ENCODE data around the gene LCN15.

The LCN15 gene

DNA sequence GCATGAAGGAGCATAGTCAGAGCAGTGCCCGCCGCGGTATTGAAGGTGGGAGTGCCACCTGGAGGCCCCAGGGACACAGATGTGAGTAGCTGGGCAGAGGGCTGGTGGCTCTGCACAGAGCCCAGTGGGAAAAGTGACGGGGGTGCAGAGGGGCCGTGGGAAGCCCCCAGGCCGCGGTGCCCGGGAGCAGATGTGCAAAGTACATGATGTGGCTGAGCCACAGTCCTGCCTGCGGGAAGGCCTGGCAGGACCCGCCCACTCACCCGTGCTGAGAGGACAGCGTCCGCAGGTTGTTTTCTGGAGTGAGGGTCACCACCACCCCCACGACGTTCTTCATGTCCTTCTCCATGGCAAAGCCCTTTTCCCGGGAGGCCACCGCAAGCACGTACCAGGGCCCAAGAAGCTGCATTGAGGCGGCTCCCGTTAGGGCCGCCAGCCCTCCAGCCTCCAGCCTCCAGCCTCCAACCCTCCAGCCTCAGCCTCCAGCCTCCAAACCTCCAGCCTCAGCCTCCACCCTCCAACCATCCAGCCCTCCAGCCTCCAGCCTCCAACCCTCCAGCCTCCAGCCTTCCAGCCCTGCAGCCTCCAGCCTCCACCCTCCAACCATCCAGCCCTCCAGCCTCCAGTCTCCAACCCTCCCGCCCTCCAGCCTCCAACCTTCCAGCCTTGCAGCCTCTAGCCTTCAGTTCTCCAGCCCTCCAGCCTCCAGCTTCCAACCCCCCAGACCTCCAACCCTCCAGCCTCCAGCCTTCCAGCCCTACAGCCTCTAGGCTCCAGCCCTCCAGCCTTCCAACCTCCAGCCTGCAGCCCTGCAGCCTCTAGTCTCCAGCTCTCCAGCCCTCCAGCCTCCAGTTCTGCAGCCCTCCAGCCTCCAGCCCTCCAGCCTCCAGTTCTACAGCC lies 16.9 kb downstream of the LCN15 start:
- no peak for TF ChIP-seq Cebpa-rat (IDR thresholded peaks at IDR 0.05)
- Histone ChIP-seq H3K4me2 (peak overlapping the region; percentile 40 to 100 (median 96); a peak in 21 of 22 replicates), H3K27ac (peak overlapping the region in 8 of 11 experiments; percentile 80 to 99 (median 96); a peak in 15 of 22 replicates), H3K4me3 (peak overlapping the region in 6 of 10 experiments; percentile 2 to 61 (median 50); a peak in 11 of 20 replicates), H3K36me3 (no peaks in the 10 kb centered on the region; a peak in 2 of 22 replicates), H3K9me3 (replicated peaks in 1 of 11) (peaks cover 14 to 16% (median 15%) of the 10 kb centered on the region in 11 experiments), H3K4me1 (peaks cover 45 to 81% (median 78%) of the 10 kb centered on the region in 10 experiments), H3K27me3 (peaks cover 0 to 32% (median 0%) of the 10 kb centered on the region in 11 experiments; a peak in 8 of 22 replicates), H3K9ac (peak overlapping the region in 8 of 11 experiments; percentile 63 to 89 (median 83); a peak in 15 of 22 replicates), H4K20me1 (peaks cover 0 to 35% (median 8%) of the 10 kb centered on the region in 11 experiments; a peak in 8 of 22 replicates)

GRCh38 chr9:136746621-136747020 lies 17.7 kb downstream of the LCN15 start:
- Histone ChIP-seq H3K27me3 (peaks cover 0 to 40% (median 0%) of the 10 kb centered on the region in 11 experiments; a peak in 9 of 22 replicates), H3K9me3 (replicated peaks in 1 of 11) (peaks cover 6 to 8% (median 7%) of the 10 kb centered on the region in 11 experiments), H3K36me3 (no peaks in the 10 kb centered on the region; a peak in 2 of 22 replicates), H3K4me3 (peak overlapping the region in 7 of 10 experiments; percentile 7 to 61 (median 46); a peak in 12 of 20 replicates), H4K20me1 (peaks cover 0 to 43% (median 8%) of the 10 kb centered on the region in 11 experiments; a peak in 8 of 22 replicates), H3K27ac (peak overlapping the region in 6 of 11 experiments; percentile 95 to 99 (median 97); a peak in 10 of 22 replicates), H3K4me2 (peak overlapping the region; percentile 15 to 100 (median 96); a peak in 21 of 22 replicates), H3K9ac (peak overlapping the region in 7 of 11 experiments; percentile 14 to 89 (median 83); a peak in 12 of 22 replicates), H3K4me1 (peaks cover 53 to 89% (median 85%) of the 10 kb centered on the region in 10 experiments)
- TF ChIP-seq Cebpa-rat (IDR thresholded peaks at IDR 0.05), result no peak

- Histone ChIP-seq H3K27me3 (peaks cover 0 to 44% (median 0%) of the 10 kb centered on the region in 11 experiments; a peak in 9 of 22 replicates), H4K20me1 (peaks cover 0 to 47% (median 8%) of the 10 kb centered on the region in 11 experiments; a peak in 8 of 22 replicates), H3K4me3 (peak overlapping the region in 3 of 10 experiments; percentile 42 to 61 (median 53); a peak in 5 of 20 replicates), H3K9me3 (replicated peaks in 1 of 11) (peaks cover 1 to 3% (median 2%) of the 10 kb centered on the region in 11 experiments), H3K4me1 (peaks cover 53 to 94% (median 90%) of the 10 kb centered on the region in 10 experiments), H3K9ac (peak overlapping the region in 4 of 11 experiments; percentile 83 to 89 (median 84); a peak in 6 of 22 replicates), H3K4me2 (peak overlapping the region in 10 of 11 experiments; percentile 40 to 100 (median 97); a peak in 19 of 22 replicates), H3K36me3 (no peaks in the 10 kb centered on the region), H3K27ac (peak overlapping the region in 3 of 11 experiments; percentile 96 to 99 (median 97); a peak in 5 of 22 replicates)
- TF ChIP-seq Cebpa-rat (IDR thresholded peaks at IDR 0.05), result no peak
Measured at GRCh38 chr9:136746155-136746490, 18.2 kb downstream of the LCN15 start.

DNA sequence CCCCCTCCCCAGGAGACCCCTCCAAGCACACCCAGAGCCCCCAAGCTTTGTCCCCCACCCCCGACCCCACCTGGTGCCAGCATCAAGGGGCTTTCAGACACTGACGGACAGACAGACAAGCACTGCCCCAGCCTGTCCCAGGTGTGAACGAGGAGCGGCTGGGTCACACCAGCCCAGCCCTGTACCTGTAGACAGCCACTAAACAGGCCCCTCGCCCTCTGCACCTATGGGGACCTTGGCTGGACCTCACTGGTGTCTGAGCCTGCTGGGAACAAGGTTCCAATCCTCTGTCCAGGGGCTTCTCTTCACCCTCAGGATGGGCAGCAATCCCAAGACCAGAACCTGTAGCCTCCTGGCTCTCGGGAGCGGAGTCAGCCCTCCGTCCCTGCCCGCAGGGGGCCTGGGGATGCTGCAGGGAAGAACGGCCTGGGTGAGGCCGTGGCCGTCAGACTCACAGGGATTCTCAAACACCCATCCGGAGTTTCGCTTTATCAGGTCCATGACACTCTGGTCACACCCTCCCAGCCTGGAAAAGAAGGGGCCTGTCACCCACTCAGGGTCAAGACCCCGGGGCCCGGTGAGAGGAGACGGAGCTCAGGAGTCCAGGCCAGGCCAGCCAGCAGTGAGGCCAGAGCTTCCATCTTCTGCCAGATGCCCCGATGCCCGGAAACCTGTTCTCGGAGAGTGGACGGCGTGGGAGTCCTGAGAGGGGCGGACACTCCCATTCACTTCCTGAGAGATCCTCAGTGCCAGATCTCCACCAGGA lies 18.7 kb downstream of the LCN15 start:
- Histone ChIP-seq H3K27me3 (peaks cover 0 to 49% (median 0%) of the 10 kb centered on the region in 11 experiments; a peak in 9 of 22 replicates), H4K20me1 (peaks cover 0 to 47% (median 8%) of the 10 kb centered on the region in 11 experiments; a peak in 8 of 22 replicates), H3K36me3 (no peaks in the 10 kb centered on the region), H3K4me2 (peak overlapping the region in 10 of 11 experiments; percentile 13 to 99 (median 95); a peak in 18 of 22 replicates), H3K9ac (peak overlapping the region in 4 of 11 experiments; percentile 41 to 54 (median 50); a peak in 3 of 22 replicates), H3K4me1 (peaks cover 56 to 98% (median 95%) of the 10 kb centered on the region in 10 experiments), H3K9me3 (replicated peaks in 1 of 11) (no peaks in the 10 kb centered on the region), H3K4me3 (0 out of 20 replicates have a peak overlapping the region, but pooled peaks of 1 of the 10 experiments have one; percentile 14), H3K27ac (peak overlapping the region in 1 of 11 experiments; percentile 38; a peak in 4 of 22 replicates)
- no peak for TF ChIP-seq Cebpa-rat (IDR thresholded peaks at IDR 0.05)

GRCh38 chr9:136744773-136745172 lies 19.5 kb downstream of the LCN15 start:
- Histone ChIP-seq H4K20me1 (peaks cover 0 to 47% (median 8%) of the 10 kb centered on the region in 11 experiments; a peak in 8 of 22 replicates), H3K4me2 (peak overlapping the region in 9 of 11 experiments; percentile 7 to 99 (median 97); a peak in 15 of 22 replicates), H3K27me3 (peaks cover 0 to 49% (median 0%) of the 10 kb centered on the region in 11 experiments; a peak in 9 of 22 replicates), H3K4me3 (no peak overlapping the region), H3K36me3 (no peaks in the 10 kb centered on the region), H3K9ac (0 out of 22 replicates have a peak overlapping the region, but pooled peaks of 2 of the 11 experiments have one; percentile 41 to 49), H3K27ac (peak overlapping the region in 1 of 11 experiments; percentile 5; a peak in 1 of 22 replicates), H3K9me3 (replicated peaks in 1 of 11) (no peaks in the 10 kb centered on the region), H3K4me1 (peaks cover 51 to 95% (median 91%) of the 10 kb centered on the region in 10 experiments)
- TF ChIP-seq Cebpa-rat (IDR thresholded peaks at IDR 0.05), result no peak

GRCh38 chr9:136743639-136744211 lies 20.6 kb downstream of the LCN15 start:
- Histone ChIP-seq H3K9ac (peak overlapping the region in 1 of 11 experiments; percentile 5; a peak in 1 of 22 replicates), H3K27me3 (peaks cover 0 to 49% (median 0%) of the 10 kb centered on the region in 11 experiments; a peak in 9 of 22 replicates), H3K9me3 (replicated peaks in 1 of 11) (no peaks in the 10 kb centered on the region), H3K27ac (no peak overlapping the region), H3K4me2 (peak overlapping the region in 9 of 11 experiments; percentile 91 to 99 (median 97); a peak in 17 of 22 replicates), H3K4me3 (no peak overlapping the region), H3K36me3 (no peaks in the 10 kb centered on the region), H3K4me1 (peaks cover 44 to 88% (median 84%) of the 10 kb centered on the region in 10 experiments), H4K20me1 (peaks cover 0 to 39% (median 8%) of the 10 kb centered on the region in 11 experiments; a peak in 8 of 22 replicates)
- TF ChIP-seq Cebpa-rat (IDR thresholded peaks at IDR 0.05), result no peak

DNA sequence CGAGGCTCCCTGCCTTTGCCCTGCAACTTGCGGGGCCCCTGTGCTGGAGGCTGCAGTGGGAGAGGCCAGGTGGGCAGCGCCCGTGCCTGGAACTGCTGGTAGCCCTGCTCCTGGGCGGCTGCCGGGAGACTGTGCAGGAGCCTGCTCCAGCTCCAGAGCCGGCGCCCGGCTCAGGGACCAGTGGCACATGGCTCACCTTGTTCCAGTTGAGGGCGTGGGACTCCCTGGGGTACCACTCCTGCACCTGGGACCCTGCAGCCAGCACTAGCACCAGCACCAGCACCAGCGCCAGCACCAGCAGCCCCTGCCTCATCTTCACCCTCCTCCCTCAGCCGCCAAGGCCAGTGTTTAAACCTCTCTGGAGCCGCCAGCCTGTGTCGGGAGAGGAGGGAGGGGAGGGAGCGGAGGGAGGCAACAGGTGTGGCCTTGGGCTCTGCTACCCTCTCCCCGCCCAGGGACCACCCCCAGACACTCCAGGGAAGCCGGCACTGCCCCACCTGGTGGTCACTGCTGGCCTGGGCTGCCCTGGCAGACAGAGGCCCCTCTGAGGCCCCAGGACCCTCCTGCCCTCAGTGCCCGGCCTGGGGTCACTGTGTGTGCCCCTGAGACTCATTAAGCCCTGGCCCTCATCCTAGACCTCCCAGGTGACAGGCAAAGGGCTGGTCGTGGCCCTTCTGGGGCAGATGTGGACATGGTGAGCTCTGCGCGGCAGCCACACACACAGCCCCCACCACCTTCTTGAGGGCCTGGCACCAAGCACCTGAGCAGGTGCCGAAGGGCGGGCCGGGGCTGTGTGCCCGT lies 21.5 kb downstream of the LCN15 start, which contains the start of gene LCN10:
Gene LCN10, minus strand, starts transcription at position 350 of the 801 bp plus-strand sequence. Its CDS starts 37 bp downstream, at position 313.
- Histone ChIP-seq H3K9me3 (replicated peaks in 1 of 11) (no peaks in the 10 kb centered on the region), H3K4me3 (peak within 1 kb of the TSS; percentile 9 to 55 (median 30); a peak in 14 of 20 replicates), H3K36me3 (no peaks in the 10 kb centered on the region), H3K27me3 (peaks cover 0 to 47% (median 0%) of the 10 kb centered on the region in 11 experiments; a peak in 9 of 22 replicates), H3K9ac (peak within 1 kb of the TSS in 8 of 11 experiments; percentile 4 to 53 (median 42); a peak in 9 of 22 replicates), H3K27ac (peak within 1 kb of the TSS in 1 of 11 experiments; percentile 46; a peak in 2 of 22 replicates), H4K20me1 (peaks cover 0 to 36% (median 8%) of the 10 kb centered on the region in 11 experiments; a peak in 8 of 22 replicates), H3K4me1 (peaks cover 41 to 84% (median 75%) of the 10 kb centered on the region in 10 experiments), H3K4me2 (peak within 1 kb of the TSS; percentile 87 to 99 (median 95))
- no peak for TF ChIP-seq Cebpa-rat (IDR thresholded peaks at IDR 0.05)
